HG02678 (cell line): ENCODE data around the gene WDR59.
"Not testable (repeated sequence)": the region's sequence is repeated elsewhere in the genome, so short reads cannot be mapped to it uniquely, and the experiment has no call there.

Experiments
- ATAC-seq: cut with Tn5 transposase; IDR thresholded peaks from one replicate; pipeline ENCODE4 v1.9.1; 2021; ENCODE audit warnings: mild to moderate bottlenecking, moderate library complexity; ENCODE audit not compliant: unreplicated experiment

WDR59 gene

GRCh38 chr16:74867281-74867849 is 117.6 kb downstream of the WDR59 start:
- ATAC-seq = no peak

GRCh38 chr16:74865922-74866598 is 118.9 kb downstream of the WDR59 start:
- no peak for ATAC-seq

GRCh38 chr16:74862743-74863244 is 122.1 kb downstream of the WDR59 start:
- peak; percentile 71 for ATAC-seq

- no peak for ATAC-seq
Observed at GRCh38 chr16:74852500-74852875, 132.4 kb downstream of the WDR59 start.

GRCh38 chr16:74850027-74850426 is 134.9 kb downstream of the WDR59 start:
- no peak for ATAC-seq

GRCh38 chr16:74847202-74847601 is 137.7 kb downstream of the WDR59 start:
- no peak for ATAC-seq

GRCh38 chr16:74846714-74847113 is 138.2 kb downstream of the WDR59 start:
- no peak for ATAC-seq

- no peak for ATAC-seq
Observed at GRCh38 chr16:74844041-74844980, 140.6 kb downstream of the WDR59 start.

GRCh38 chr16:74843381-74844035 is 141.4 kb downstream of the WDR59 start:
- not testable (repeated sequence) for ATAC-seq

- no peak for ATAC-seq
Observed at GRCh38 chr16:74842413-74842812, 142.5 kb downstream of the WDR59 start.

GRCh38 chr16:74841904-74842303 is 143.0 kb downstream of the WDR59 start:
- no peak for ATAC-seq

GRCh38 chr16:74841469-74841868 is 143.5 kb downstream of the WDR59 start:
- ATAC-seq = no peak

- no peak for ATAC-seq
Observed at GRCh38 chr16:74837056-74837455, 147.9 kb downstream of the WDR59 start.

- ATAC-seq = no peak
Observed at GRCh38 chr16:74836111-74836671, 148.7 kb downstream of the WDR59 start.

GRCh38 chr16:74832228-74832627 is 152.7 kb downstream of the WDR59 start:
- no peak for ATAC-seq

GRCh38 chr16:74831467-74831866 is 153.5 kb downstream of the WDR59 start:
- ATAC-seq = no peak

- ATAC-seq = no peak
Observed at GRCh38 chr16:74830648-74831047, 154.3 kb downstream of the WDR59 start.

- ATAC-seq = no peak
Observed at GRCh38 chr16:74829637-74830036, 155.3 kb downstream of the WDR59 start.

GRCh38 chr16:74825941-74826340 is 159.0 kb downstream of the WDR59 start:
- ATAC-seq = no peak

- ATAC-seq = no peak
Observed at GRCh38 chr16:74825016-74825415, 159.9 kb downstream of the WDR59 start.
